HepG2 (cell line): ENCODE measurements around the gene ARL5C. TPM values are rescaled to one million over a fixed set of nuclear protein-coding genes. Genes with fewer than 3 reads are reported as not detected.
A peak's percentile ranks its signal among the peaks of the same experiment; 100 is the strongest.

Source experiments
- ATAC-seq: fragments of 200-7000 bp; cut with Tn5 transposase; 3 replicates; pipeline ENCODE4 v1.9.1; 2020; ENCODE audit warnings: mild to moderate bottlenecking, moderate library complexity
- BruUV-seq: library from RNA; stranded (reverse); fragments of 400-500 nt; replicated peaks from 2 replicates; lab custom pipeline; 2021; lab: Mats Ljungman, UMichigan
- CTCF ChIA-PET: fragments of 300-600 bp; formaldehyde crosslinking; extraction: SDS; loops from one replicate; lab custom pipeline; 2021; ENCODE audit warnings: low total read pairs, inconsistent platforms, low intra/inter-chr PET ratio; lab: Yijun Ruan, JAX
- POLR2A ChIA-PET: fragments of 350-600 bp; sonication (Branson Sonifier 250); formaldehyde crosslinking; loops from one replicate; lab custom pipeline; 2020; ENCODE audit warnings: antibody characterized with exemption, inconsistent platforms; lab: Yijun Ruan, JAX
- DNase-seq: peaks from one replicate; pipeline ENCODE4 v3.0.0-alpha.2; 2015; ENCODE audit warnings: low spot score
- FAIRE-seq: peaks from 3 replicates; lab custom pipeline; 2011; peaks lifted over from hg19 to GRCh38; lab: Jason Lieb, UNC
- H2AFZ ChIP-seq: one replicate; pipeline ENCODE4 v1.6.1; 2011; ENCODE audit warnings: low read length, inconsistent platforms
- H3K27ac ChIP-seq: fragments of 300-600 bp; 3 replicates; pipeline ENCODE4 v1.8.0; 2011; ENCODE audit warnings: mixed run types, mild to moderate bottlenecking, mixed read lengths, low read length, inconsistent platforms; ENCODE audit not compliant: insufficient read depth; ENCODE audit errors: extremely low read length
- H3K27me3 ChIP-seq, 2 experiments: fragments of 200-600 bp in 1 of 2; 2 replicates in 1 of 2; 3 replicates in 1 of 2; pipeline versions ENCODE4 v1.6.0 to v1.8.0; 2011; ENCODE audit warnings: low read length in 2 of 2, mild to moderate bottlenecking in 2 of 2, moderate library complexity in 2 of 2, inconsistent platforms in 1 of 2; ENCODE audit not compliant: insufficient read depth in 2 of 2, control insufficient read depth in 1 of 2
- H3K36me3 ChIP-seq, 2 experiments: fragments of 200-600 bp in 1 of 2; replicated peaks in 1 of 2; 2 replicates in 1 of 2; 3 replicates in 1 of 2; pipeline versions ENCODE4 v1.5.1 to v1.8.0; 2011; ENCODE audit warnings: low read length in 2 of 2, inconsistent platforms in 1 of 2; ENCODE audit not compliant: insufficient read depth in 2 of 2, control insufficient read depth in 1 of 2
- H3K4me1 ChIP-seq: 2 replicates; pipeline ENCODE4 v1.5.1; 2012; ENCODE audit warnings: low read length, inconsistent platforms; ENCODE audit not compliant: insufficient read depth
- H3K4me2 ChIP-seq: 2 replicates; pipeline ENCODE4 v1.6.0; 2011; ENCODE audit warnings: low read depth, low read length, inconsistent platforms
- H3K4me3 ChIP-seq, 3 experiments: fragments of 200-600 bp in 1 of 3; sonication (generic), shearing (Covaris generic) in 1 of 3; replicated peaks in 1 of 3; 2 replicates each; pipeline ENCODE4 v1.5.1; 2011 to 2016; ENCODE audit warnings: low read length in 3 of 3, inconsistent platforms in 2 of 3, low read depth in 2 of 3, mild to moderate bottlenecking in 2 of 3, control low read depth in 1 of 3, mixed read lengths in 1 of 3; ENCODE audit not compliant: insufficient read depth in 1 of 3
- H3K79me2 ChIP-seq: one replicate; pipeline ENCODE4 v1.6.1; 2011; ENCODE audit warnings: low read length, inconsistent platforms; ENCODE audit not compliant: insufficient read depth
- H3K9ac ChIP-seq: 2 replicates; pipeline ENCODE4 v1.6.0; 2011; ENCODE audit warnings: mild to moderate bottlenecking, low read depth, low read length, inconsistent platforms; ENCODE audit not compliant: insufficient read depth
- H3K9me3 ChIP-seq: 2 replicates; pipeline ENCODE4 v1.5.1; 2012; ENCODE audit warnings: mild to moderate bottlenecking, low read length
- H4K20me1 ChIP-seq: 2 replicates; pipeline ENCODE4 v1.6.0; 2011; ENCODE audit warnings: inconsistent platforms, mild to moderate bottlenecking, low read length, moderate library complexity; ENCODE audit not compliant: insufficient read depth
- ATF7-NPFF ChIP-seq: sonication (generic); formaldehyde crosslinking; IDR thresholded peaks from 2 replicates; pipeline ENCODE4 v1.8.1; 2023; ENCODE audit warnings: mild to moderate bottlenecking, low read depth, missing genetic modification reagents, moderate library complexity
- HNRNPL ChIP-seq: fragments of 200-400 bp; formaldehyde crosslinking; IDR thresholded peaks from 2 replicates; pipeline ENCODE4 v1.6.1; 2017; ENCODE audit warnings: mild to moderate bottlenecking, low read depth, low read length
- TEAD2 ChIP-seq: sonication (generic); formaldehyde crosslinking; IDR thresholded peaks from 2 replicates; pipeline ENCODE4 v1.9.0; 2021; ENCODE audit warnings: missing genetic modification reagents
- ZNF10 ChIP-seq: sonication (generic); formaldehyde crosslinking; IDR thresholded peaks from 2 replicates; pipeline ENCODE4 v1.4.0; 2020; ENCODE audit warnings: mild to moderate bottlenecking, low read depth, missing genetic modification reagents, borderline replicate concordance
- ZNF124 ChIP-seq: sonication (generic); formaldehyde crosslinking; IDR thresholded peaks from 2 replicates; pipeline ENCODE4 v1.4.0; 2020; ENCODE audit warnings: missing genetic modification reagents
- WGBS: methylation state at CpG from one replicate; pipeline ENCODE4 v1.1.6; 2017; ENCODE audit warnings: low lambda C conversion rate; 5-methylcytosine and 5-hydroxymethylcytosine counted together
- in situ Hi-C: cut with HindIII; loops from 2 replicates; pipeline ENCODE4 v1.10.0; 2017; ENCODE audit warnings: low pct_unique_long_range_greater_than_20kb; ENCODE audit not compliant: extremely low pct_ligation_motif_present
- intact Hi-C: fragments of 100-400 bp; cut with micrococcal nuclease; formaldehyde crosslinking; loops from one replicate; pipeline ENCODE4 v1.10.0; 2022; ENCODE audit not compliant: unreplicated experiment
- polyA plus RNA-seq, 8 experiments: library from polyadenylated mRNA; depleted of rRNA in 3 of 8; stranded (reverse) in 7 of 8; unstranded in 1 of 8; fragments of >200 nt; fragmentation: Illumina TruSeq in 4 of 8; extraction: Trizol in 4 of 8; gene quantifications; 2 replicates each; pipeline versions ENCODE4 v1.2.1 to v1.2.3, GENCODE V29; 2011 to 2016; ENCODE audit warnings: low read depth in 4 of 8, missing spikeins in 1 of 8, mixed read lengths in 1 of 8; ENCODE audit not compliant: insufficient read depth in 1 of 8
- total RNA-seq, 5 experiments: library from RNA; depleted of rRNA; stranded (reverse); fragments of >200 nt; fragmentation: Illumina TruSeq; extraction: Trizol; gene quantifications; 2 replicates each; pipeline ENCODE4 v1.2.3, GENCODE V29; 2016; ENCODE audit warnings: low read depth in 1 of 5
- TF ChIP-seq, protein P1 (sequence below), 2 experiments: sonication (generic) in 1 of 2; formaldehyde crosslinking in 1 of 2; IDR thresholded peaks; 2 replicates each; pipeline versions ENCODE4 v1.4.0 to v1.6.1; 2018 to 2020; ENCODE audit warnings: missing genetic modification reagents in 2 of 2, borderline replicate concordance in 1 of 2, low read depth in 1 of 2, mild to moderate bottlenecking in 1 of 2, missing biosample characterization in 1 of 2
- TF ChIP-seq, protein P2 (sequence below): sonication (generic); formaldehyde crosslinking; conservative IDR thresholded peaks from 2 replicates; pipeline ENCODE4 v1.8.0; 2022; ENCODE audit warnings: missing genetic modification reagents
- TF ChIP-seq, protein P3 (sequence below): sonication (generic); formaldehyde crosslinking; IDR thresholded peaks from 2 replicates; pipeline ENCODE4 v1.5.1; 2020; ENCODE audit warnings: missing genetic modification reagents, mild to moderate bottlenecking, borderline replicate concordance
- TF ChIP-seq, protein P4 (sequence below): sonication (generic); formaldehyde crosslinking; IDR thresholded peaks from 2 replicates; pipeline ENCODE4 v1.4.0; 2020; ENCODE audit warnings: missing genetic modification reagents
- TF ChIP-seq, protein P5 (sequence below): sonication (generic); formaldehyde crosslinking; IDR thresholded peaks from 2 replicates; pipeline ENCODE4 v1.5.0; 2020; ENCODE audit warnings: missing genetic modification reagents

Gene ARL5C
- total and polyA plus RNA-seq, 2 of the 13 experiments (the other 11 are each of a cell fraction or from before 2014, with no cell fraction given) = not detected

DNA sequence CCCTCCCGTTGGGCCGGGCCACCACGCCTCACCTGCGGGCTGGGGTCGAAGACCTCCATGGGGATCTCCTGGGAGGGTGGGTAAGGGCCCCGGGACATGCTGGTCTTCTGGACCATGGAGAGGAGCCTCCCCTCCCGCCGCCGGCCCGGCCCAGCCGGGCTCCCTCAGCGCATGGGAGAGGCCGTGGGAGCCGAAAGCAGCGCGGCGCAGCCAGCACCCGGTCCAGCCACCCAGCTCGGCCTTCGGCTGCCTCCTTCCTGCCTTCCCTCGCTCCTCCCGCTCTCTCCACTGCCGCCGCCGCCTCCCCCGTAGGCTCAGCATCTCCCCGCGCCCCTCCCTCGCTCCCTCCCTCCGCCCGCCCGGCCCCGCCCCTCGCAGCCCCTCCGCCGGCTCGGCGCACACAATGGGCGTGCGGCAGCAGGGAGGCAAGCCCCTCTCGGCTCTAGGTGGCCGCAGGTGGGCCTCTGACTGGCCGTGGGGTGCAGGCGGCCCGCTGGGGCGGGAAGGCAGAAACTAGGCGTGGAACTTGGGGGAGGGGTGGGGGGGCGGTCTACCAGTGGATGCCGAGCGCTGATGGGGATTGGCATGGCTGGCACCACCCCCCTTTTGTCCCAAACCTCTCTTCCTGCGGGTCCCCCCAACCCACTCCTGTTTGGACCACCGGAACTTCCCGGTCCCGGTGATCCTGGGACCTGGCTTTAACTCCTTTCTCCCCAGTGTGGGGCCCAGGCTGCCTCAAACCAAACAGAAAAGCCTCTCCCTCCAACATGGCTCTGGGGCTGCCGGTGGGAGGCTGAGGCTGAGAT, 31.6 kb upstream of the ARL5C start, which contains the start of gene CACNB1 (continued):
- TF ChIP-seq, protein P1, sequence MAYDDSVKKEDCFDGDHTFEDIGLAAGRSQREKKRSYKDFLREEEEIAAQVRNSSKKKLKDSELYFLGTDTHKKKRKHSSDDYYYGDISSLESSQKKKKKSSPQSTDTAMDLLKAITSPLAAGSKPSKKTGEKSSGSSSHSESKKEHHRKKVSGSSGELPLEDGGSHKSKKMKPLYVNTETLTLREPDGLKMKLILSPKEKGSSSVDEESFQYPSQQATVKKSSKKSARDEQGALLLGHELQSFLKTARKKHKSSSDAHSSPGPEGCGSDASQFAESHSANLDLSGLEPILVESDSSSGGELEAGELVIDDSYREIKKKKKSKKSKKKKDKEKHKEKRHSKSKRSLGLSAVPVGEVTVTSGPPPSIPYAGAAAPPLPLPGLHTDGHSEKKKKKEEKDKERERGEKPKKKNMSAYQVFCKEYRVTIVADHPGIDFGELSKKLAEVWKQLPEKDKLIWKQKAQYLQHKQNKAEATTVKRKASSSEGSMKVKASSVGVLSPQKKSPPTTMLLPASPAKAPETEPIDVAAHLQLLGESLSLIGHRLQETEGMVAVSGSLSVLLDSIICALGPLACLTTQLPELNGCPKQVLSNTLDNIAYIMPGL (CRISPR knock-in tag; IDR thresholded peaks at IDR 0.05; ENCODE audit: borderline replicate concordance in 1 of 2, low read depth in 1 of 2) = peak; percentile 20 to 23; a peak in 1 of 4 replicates
- TF ChIP-seq, protein P2, sequence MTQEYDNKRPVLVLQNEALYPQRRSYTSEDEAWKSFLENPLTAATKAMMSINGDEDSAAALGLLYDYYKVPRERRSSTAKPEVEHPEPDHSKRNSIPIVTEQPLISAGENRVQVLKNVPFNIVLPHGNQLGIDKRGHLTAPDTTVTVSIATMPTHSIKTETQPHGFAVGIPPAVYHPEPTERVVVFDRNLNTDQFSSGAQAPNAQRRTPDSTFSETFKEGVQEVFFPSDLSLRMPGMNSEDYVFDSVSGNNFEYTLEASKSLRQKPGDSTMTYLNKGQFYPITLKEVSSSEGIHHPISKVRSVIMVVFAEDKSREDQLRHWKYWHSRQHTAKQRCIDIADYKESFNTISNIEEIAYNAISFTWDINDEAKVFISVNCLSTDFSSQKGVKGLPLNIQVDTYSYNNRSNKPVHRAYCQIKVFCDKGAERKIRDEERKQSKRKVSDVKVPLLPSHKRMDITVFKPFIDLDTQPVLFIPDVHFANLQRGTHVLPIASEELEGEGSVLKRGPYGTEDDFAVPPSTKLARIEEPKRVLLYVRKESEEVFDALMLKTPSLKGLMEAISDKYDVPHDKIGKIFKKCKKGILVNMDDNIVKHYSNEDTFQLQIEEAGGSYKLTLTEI (CRISPR knock-in tag) = no peak
- TF ChIP-seq, all 625 proteins: peak for 84

DNA sequence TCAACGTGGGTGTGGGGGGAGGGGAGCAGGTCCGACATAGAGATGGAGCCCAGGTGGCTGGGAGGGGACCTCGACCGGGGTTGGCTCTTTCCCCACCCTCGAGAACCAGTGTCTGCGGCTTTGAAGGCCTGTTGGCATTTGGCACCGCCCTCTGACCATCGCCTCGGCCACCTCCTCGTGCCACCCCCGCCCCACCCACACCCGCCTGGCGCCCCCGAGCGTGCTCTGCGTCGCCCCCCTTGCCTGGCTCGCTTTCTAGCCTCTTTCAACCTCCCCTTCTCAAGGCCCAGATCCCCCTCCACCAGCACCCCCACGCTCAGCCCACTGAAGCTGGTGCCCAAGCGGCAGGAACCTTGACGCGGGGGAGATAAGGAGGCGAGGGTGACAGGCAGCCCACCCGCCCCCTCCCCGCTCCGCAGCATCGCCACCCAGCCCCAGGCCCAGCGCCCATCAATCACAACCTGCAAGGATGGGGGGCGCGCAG, 30.9 kb upstream of the ARL5C start:
- ChIA-PET POLR2A (interaction anchor here (0.6 kb wide), 1 partner anchor 10 kb away, joined by 4 read pairs; no protein-coding TSS in a partner anchor), CTCF (no interaction called here)
- WGBS = 0% methylated on average over 8 of the region's 30 CpGs
- Histone ChIP-seq H3K9ac (peak overlapping the region; percentile 34; the same call in 1 of the 2 replicates), H2AFZ (no peak overlapping the region), H4K20me1 (peaks cover 5% of the 10 kb centered on the region), H3K27me3 (no peaks in the 10 kb centered on the region; a peak in 1 of 5 replicates), H3K4me3 (peak overlapping the region; percentile 56 to 80 (median 69)), H3K4me1 (peaks cover 53% of the 10 kb centered on the region), H3K4me2 (peak overlapping the region; percentile 89), H3K9me3 (no peaks in the 10 kb centered on the region), H3K27ac (no peak overlapping the region), H3K36me3 (peaks cover under 1 to 4% of the 10 kb centered on the region in 2 experiments; a peak in 4 of 5 replicates), H3K79me2 (peaks cover 17% of the 10 kb centered on the region)
- no TSS peak for BruUV-seq
- DNase-seq (no peak), FAIRE-seq (no peak), ATAC-seq (no peak)
- intact Hi-C loops = no loop called here
- in situ Hi-C loops = no loop called here
- no peak for TF ChIP-seq TEAD2
- 0 out of 2 replicates have a peak, but pooled peaks have one; percentile 3 for TF ChIP-seq ATF7-NPFF (CRISPR knock-in tag)
- TF ChIP-seq ZNF124 (CRISPR knock-in tag) = no peak
- TF ChIP-seq, protein P3, sequence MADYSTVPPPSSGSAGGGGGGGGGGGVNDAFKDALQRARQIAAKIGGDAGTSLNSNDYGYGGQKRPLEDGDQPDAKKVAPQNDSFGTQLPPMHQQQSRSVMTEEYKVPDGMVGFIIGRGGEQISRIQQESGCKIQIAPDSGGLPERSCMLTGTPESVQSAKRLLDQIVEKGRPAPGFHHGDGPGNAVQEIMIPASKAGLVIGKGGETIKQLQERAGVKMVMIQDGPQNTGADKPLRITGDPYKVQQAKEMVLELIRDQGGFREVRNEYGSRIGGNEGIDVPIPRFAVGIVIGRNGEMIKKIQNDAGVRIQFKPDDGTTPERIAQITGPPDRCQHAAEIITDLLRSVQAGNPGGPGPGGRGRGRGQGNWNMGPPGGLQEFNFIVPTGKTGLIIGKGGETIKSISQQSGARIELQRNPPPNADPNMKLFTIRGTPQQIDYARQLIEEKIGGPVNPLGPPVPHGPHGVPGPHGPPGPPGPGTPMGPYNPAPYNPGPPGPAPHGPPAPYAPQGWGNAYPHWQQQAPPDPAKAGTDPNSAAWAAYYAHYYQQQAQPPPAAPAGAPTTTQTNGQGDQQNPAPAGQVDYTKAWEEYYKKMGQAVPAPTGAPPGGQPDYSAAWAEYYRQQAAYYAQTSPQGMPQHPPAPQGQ = no peak
- no peak for TF ChIP-seq ZNF10 (CRISPR knock-in tag)
- TF ChIP-seq, protein P4, sequence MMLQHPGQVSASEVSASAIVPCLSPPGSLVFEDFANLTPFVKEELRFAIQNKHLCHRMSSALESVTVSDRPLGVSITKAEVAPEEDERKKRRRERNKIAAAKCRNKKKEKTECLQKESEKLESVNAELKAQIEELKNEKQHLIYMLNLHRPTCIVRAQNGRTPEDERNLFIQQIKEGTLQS (CRISPR knock-in tag) = no peak
- TF ChIP-seq, protein P5, sequence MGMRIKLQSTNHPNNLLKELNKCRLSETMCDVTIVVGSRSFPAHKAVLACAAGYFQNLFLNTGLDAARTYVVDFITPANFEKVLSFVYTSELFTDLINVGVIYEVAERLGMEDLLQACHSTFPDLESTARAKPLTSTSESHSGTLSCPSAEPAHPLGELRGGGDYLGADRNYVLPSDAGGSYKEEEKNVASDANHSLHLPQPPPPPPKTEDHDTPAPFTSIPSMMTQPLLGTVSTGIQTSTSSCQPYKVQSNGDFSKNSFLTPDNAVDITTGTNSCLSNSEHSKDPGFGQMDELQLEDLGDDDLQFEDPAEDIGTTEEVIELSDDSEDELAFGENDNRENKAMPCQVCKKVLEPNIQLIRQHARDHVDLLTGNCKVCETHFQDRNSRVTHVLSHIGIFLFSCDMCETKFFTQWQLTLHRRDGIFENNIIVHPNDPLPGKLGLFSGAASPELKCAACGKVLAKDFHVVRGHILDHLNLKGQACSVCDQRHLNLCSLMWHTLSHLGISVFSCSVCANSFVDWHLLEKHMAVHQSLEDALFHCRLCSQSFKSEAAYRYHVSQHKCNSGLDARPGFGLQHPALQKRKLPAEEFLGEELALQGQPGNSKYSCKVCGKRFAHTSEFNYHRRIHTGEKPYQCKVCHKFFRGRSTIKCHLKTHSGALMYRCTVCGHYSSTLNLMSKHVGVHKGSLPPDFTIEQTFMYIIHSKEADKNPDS = 0 out of 2 replicates have a peak, but pooled peaks have one; percentile 32
- TF ChIP-seq HNRNPL = 0 out of 2 replicates have a peak, but pooled peaks have one; percentile 22
